ENCODE results near the gene OAS2.

OAS2 gene

GRCh38 chr12:113060336-113060960 is 82.1 kb downstream of the OAS2 start:
- no peak for DNase-seq

- no peak for DNase-seq
Measured at GRCh38 chr12:113061061-113061694, 82.9 kb downstream of the OAS2 start.

All from activated effector memory CD4-positive, alpha-beta T cell treated with Interleukin-2 at 50 U/mL for 16 hours (primary cell).